Left ventricle myocardium inferior (tissue), 1 donor: ENCODE measurements around the gene MYH11. TPM values are rescaled to one million over a fixed set of nuclear protein-coding genes. Genes with fewer than 3 reads are reported as not detected.

Experiments
- DNase-seq: peaks from one replicate; pipeline ENCODE4 v3.0.0-alpha.2; 2020
- H3K27ac ChIP-seq: fragments of 200-600 bp; replicated peaks from 2 replicates; pipeline ENCODE4 v1.8.0; 2021
- H3K27me3 ChIP-seq: fragments of 200-600 bp; 2 replicates; pipeline ENCODE4 v1.8.0; 2021; ENCODE audit warnings: low read depth
- H3K36me3 ChIP-seq: fragments of 200-600 bp; 2 replicates; pipeline ENCODE4 v1.8.0; 2021
- H3K4me1 ChIP-seq: fragments of 200-600 bp; 2 replicates; pipeline ENCODE4 v1.8.0; 2021
- H3K4me3 ChIP-seq: fragments of 200-600 bp; 2 replicates; pipeline ENCODE4 v1.8.0; 2021; ENCODE audit warnings: mild to moderate bottlenecking, moderate library complexity
- H3K9me3 ChIP-seq: fragments of 200-600 bp; replicated peaks from 2 replicates; pipeline ENCODE4 v1.8.0; 2021
- CTCF ChIP-seq: fragments of 200-600 bp; IDR thresholded peaks from 2 replicates; pipeline ENCODE4 v1.8.0; 2021; ENCODE audit warnings: antibody characterized with exemption, mild to moderate bottlenecking, borderline replicate concordance
- intact Hi-C: fragments of 100-400 bp; cut with micrococcal nuclease; formaldehyde crosslinking; loops from one replicate; pipeline ENCODE4 v1.11.0; 2022
- total RNA-seq: library from RNA; stranded (reverse); fragmentation: NEBNext Ultra II Directional; extraction: Animal tissue kit (Norgen Biotek cat#: 25700); gene quantifications from one replicate; pipeline ENCODE4 v1.2.1, GENCODE V29; 2021
- donor health status: DM: no; HTN: yes; CAD: no; lungs with severe emphysema.

MYH11 gene
- total RNA-seq, 1 donor from 2014 or later = 15.6 TPM

- H3K27ac ChIP-seq = no peak overlapping the region
- intact Hi-C loops = loop anchor here (10.0 kb wide), 1 partner anchor 63 kb away; the partner anchor contains the start of gene MARF1
- peaks cover under 1% of the 10 kb centered on the region for H3K36me3 ChIP-seq
Measured at GRCh38 chr16:15707332-15707731, 149.5 kb downstream of the MYH11 start.

GRCh38 chr16:15705064-15705565, 151.7 kb downstream of the MYH11 start:
- Histone ChIP-seq H3K4me1 (no peaks in the 10 kb centered on the region), H3K4me3 (no peak overlapping the region), H3K36me3 (peaks cover 23% of the 10 kb centered on the region), H3K9me3 (no peaks in the 10 kb centered on the region), H3K27me3 (no peaks in the 10 kb centered on the region), H3K27ac (no peak overlapping the region)
- DNase-seq = no peak
- intact Hi-C loops = loop anchor here (10.0 kb wide), 1 partner anchor 60 kb away; the partner anchor contains the start of gene MARF1
- TF ChIP-seq CTCF = no peak

More at GRCh38 chr16:15707332-15707731, 149.5 kb downstream of the MYH11 start:
- H3K4me1 ChIP-seq = no peaks in the 10 kb centered on the region
- no peak for DNase-seq
- H3K27me3 ChIP-seq = no peaks in the 10 kb centered on the region
- H3K4me3 ChIP-seq = no peak overlapping the region
- H3K9me3 ChIP-seq = no peaks in the 10 kb centered on the region
- no peak for TF ChIP-seq CTCF

- H3K36me3 ChIP-seq = peaks cover 28% of the 10 kb centered on the region
- peak; percentile 86 for TF ChIP-seq CTCF
- no peak overlapping the region for H3K27ac ChIP-seq
- intact Hi-C loops = loop anchor here (10.0 kb wide), 1 partner anchor 60 kb away; the partner anchor contains the start of gene MARF1
- H3K4me1 ChIP-seq = no peaks in the 10 kb centered on the region
- no peaks in the 10 kb centered on the region for H3K27me3 ChIP-seq
- no peaks in the 10 kb centered on the region for H3K9me3 ChIP-seq
- DNase-seq = peak; percentile 69
- H3K4me3 ChIP-seq = no peak overlapping the region
Measured at GRCh38 chr16:15704545-15704987, 152.3 kb downstream of the MYH11 start.

- no peaks in the 10 kb centered on the region for H3K27me3 ChIP-seq
- intact Hi-C loops = loop anchor here (10.0 kb wide), 1 partner anchor 58 kb away; the partner anchor contains the start of gene MARF1
- H3K9me3 ChIP-seq = no peaks in the 10 kb centered on the region
- H3K4me3 ChIP-seq = no peak overlapping the region
- no peak for DNase-seq
- TF ChIP-seq CTCF = no peak
- H3K36me3 ChIP-seq = peaks cover 42% of the 10 kb centered on the region
- no peak overlapping the region for H3K27ac ChIP-seq
- no peaks in the 10 kb centered on the region for H3K4me1 ChIP-seq
Measured at GRCh38 chr16:15703029-15703736, 153.6 kb downstream of the MYH11 start.

GRCh38 chr16:15701975-15702970, 154.6 kb downstream of the MYH11 start:
- Histone ChIP-seq H3K27me3 (no peaks in the 10 kb centered on the region), H3K27ac (no peak overlapping the region), H3K4me3 (no peak overlapping the region), H3K4me1 (no peaks in the 10 kb centered on the region), H3K36me3 (peaks cover 51% of the 10 kb centered on the region), H3K9me3 (no peaks in the 10 kb centered on the region)
- intact Hi-C loops = loop anchor here (10.0 kb wide), 1 partner anchor 57 kb away; the partner anchor contains the start of gene MARF1
- no peak for TF ChIP-seq CTCF
- no peak for DNase-seq
